Measurements from ENCODE around the gene SLC22A8. TPM values are rescaled to one million over a fixed set of nuclear protein-coding genes. Genes with fewer than 3 reads are reported as not detected.

SLC22A8 gene
- total RNA-seq, 1 donor from 2014 or later, result not detected

Other genes starting within 250 kb of the SLC22A8 start
- gene TAF6L, start 244.4 kb downstream of the SLC22A8 start, total RNA-seq, result 16.6 and 17.1 TPM in 2 replicates
- gene TMEM179B, start 228.4 kb downstream of the SLC22A8 start, total RNA-seq, result 19.0 and 30.0 TPM in 2 replicates
- 18.6 and 19.5 TPM in 2 replicates for gene TMEM223, start 223.8 kb downstream of the SLC22A8 start, total RNA-seq
- gene NXF1, start 210.4 kb downstream of the SLC22A8 start, total RNA-seq, result 13.4 and 15.3 TPM in 2 replicates
- 31.3 and 36.2 TPM in 2 replicates for gene STX5, start 183.8 kb downstream of the SLC22A8 start, total RNA-seq
- gene TEX54, start 183.0 kb downstream of the SLC22A8 start, total RNA-seq, result not detected in 2 replicates
- 59.0 and 113 TPM in 2 replicates for gene WDR74, start 176.3 kb downstream of the SLC22A8 start, total RNA-seq
- gene SLC3A2, start 134.9 kb downstream of the SLC22A8 start, total RNA-seq, result 1,292 and 1,548 TPM in 2 replicates
- gene CHRM1, start 94.5 kb downstream of the SLC22A8 start, total RNA-seq, result not detected in 2 replicates
- gene SLC22A6, start 30.9 kb downstream of the SLC22A8 start, total RNA-seq, result not detected in 2 replicates
- not detected in 2 replicates for gene SLC22A24, start 128.4 kb upstream of the SLC22A8 start, total RNA-seq
- not detected in 2 replicates for gene SLC22A25, start 227.8 kb upstream of the SLC22A8 start, total RNA-seq

All from bronchial epithelial cell (primary cell).